Immature natural killer cell (primary cell): ENCODE measurements around the gene WDR54. TPM values are rescaled to one million over a fixed set of nuclear protein-coding genes. Genes with fewer than 3 reads are reported as not detected.

ENCODE experiments used
- DNase-seq, 3 donors: peaks; one replicate each; pipeline ENCODE4 v3.0.0; 2022; ENCODE audit warnings: mixed read lengths in 1 of 3
- H3K27ac Mint-ChIP-seq, 6 donors: one replicate each; pipeline ENCODE4 v1.8.0; 2020; ENCODE audit warnings: mixed read lengths in 6 of 6, mild to moderate bottlenecking in 5 of 6, inconsistent platforms in 4 of 6, moderate library complexity in 3 of 6
- H3K27me3 Mint-ChIP-seq, 3 donors: one replicate each; pipeline ENCODE4 v1.8.0; 2020 to 2021; ENCODE audit warnings: low read depth in 3 of 3, mild to moderate bottlenecking in 3 of 3, mixed read lengths in 3 of 3, moderate library complexity in 3 of 3, inconsistent platforms in 1 of 3
- H3K36me3 Mint-ChIP-seq, 3 donors: one replicate each; pipeline ENCODE4 v1.8.0; 2020; ENCODE audit warnings: mixed read lengths in 3 of 3, inconsistent platforms in 2 of 3, mild to moderate bottlenecking in 2 of 3
- H3K4me1 Mint-ChIP-seq, 2 donors: one replicate each; pipeline ENCODE4 v1.8.0; 2020; ENCODE audit warnings: inconsistent platforms in 2 of 2, mild to moderate bottlenecking in 2 of 2, mixed read lengths in 2 of 2, moderate library complexity in 1 of 2
- H3K4me3 Mint-ChIP-seq, 5 donors: one replicate each; pipeline ENCODE4 v1.8.0; 2020; ENCODE audit warnings: mild to moderate bottlenecking in 5 of 5, mixed read lengths in 5 of 5, inconsistent platforms in 3 of 5, moderate library complexity in 3 of 5
- H3K9me3 Mint-ChIP-seq, 6 donors: one replicate each; pipeline ENCODE4 v1.8.0; 2020; ENCODE audit warnings: mild to moderate bottlenecking in 6 of 6, mixed read lengths in 6 of 6, inconsistent platforms in 4 of 6, moderate library complexity in 3 of 6
- polyA plus RNA-seq, 3 donors: library from polyadenylated mRNA; unstranded; fragments of 300-500 nt; fragmentation: Illumina TruSeq; gene quantifications; one replicate each; pipeline ENCODE4 v1.2.3, GENCODE V29; 2021

Gene WDR54
- polyA plus RNA-seq, result 10 to 100 TPM; 38.0 to 94.8 (median 47.7) TPM

GRCh38 chr2:74421221-74421870 lies at the start of gene WDR54, which contains the start of gene C2orf81:
Gene WDR54 (plus strand): TSS chr2:74421730. CDS start chr2:74422154, 424 bp downstream.
Gene C2orf81 (minus strand): TSS chr2:74421619. CDS start chr2:74421560, 59 bp downstream.
- Mint-ChIP-seq H3K4me1 (peaks cover 22 to 24% of the 10 kb centered on the region in 2 donors), H3K36me3 (peaks cover 0 to 4% (median 0%) of the 10 kb centered on the region in 3 donors), H3K9me3 (no peaks in the 10 kb centered on the region), H3K27me3 (peaks cover 6 to 14% (median 13%) of the 10 kb centered on the region in 3 donors), H3K4me3 (peak within 1 kb of the TSS; percentile 94 to 100 (median 99)), H3K27ac (peak within 1 kb of the TSS; percentile 95 to 99 (median 98))
- DNase-seq, result peak; percentile 97

GRCh38 chr2:74372674-74373073 lies 48.9 kb upstream of the WDR54 start:
- H3K27ac Mint-ChIP-seq, result peak overlapping the region in 1 of 6 donors; percentile 67
- H3K4me1 Mint-ChIP-seq, result peaks cover 24 to 26% of the 10 kb centered on the region in 2 donors
- peaks cover 14 to 50% (median 35%) of the 10 kb centered on the region in 3 donors for H3K36me3 Mint-ChIP-seq
- no peak for DNase-seq
- no peak overlapping the region for H3K4me3 Mint-ChIP-seq
- no peaks in the 10 kb centered on the region for H3K9me3 Mint-ChIP-seq
- H3K27me3 Mint-ChIP-seq, result peaks cover 0 to 2% (median 0%) of the 10 kb centered on the region in 3 donors

GRCh38 chr2:74373221-74373676 lies 48.3 kb upstream of the WDR54 start:
- Mint-ChIP-seq H3K27me3 (peaks cover 0 to 2% (median 0%) of the 10 kb centered on the region in 3 donors), H3K36me3 (peaks cover 13 to 50% (median 36%) of the 10 kb centered on the region in 3 donors), H3K4me1 (peaks cover 28 to 32% of the 10 kb centered on the region in 2 donors), H3K4me3 (no peak overlapping the region), H3K27ac (peak overlapping the region in 1 of 6 donors; percentile 26), H3K9me3 (no peaks in the 10 kb centered on the region)
- DNase-seq, result no peak

GRCh38 chr2:74373985-74374384 lies 47.5 kb upstream of the WDR54 start:
- peaks cover 0 to 2% (median 0%) of the 10 kb centered on the region in 3 donors for H3K27me3 Mint-ChIP-seq
- H3K4me3 Mint-ChIP-seq, result no peak overlapping the region
- no peak overlapping the region for H3K27ac Mint-ChIP-seq
- DNase-seq, result no peak
- H3K36me3 Mint-ChIP-seq, result peaks cover 7 to 44% (median 29%) of the 10 kb centered on the region in 3 donors
- peaks cover 34 to 38% of the 10 kb centered on the region in 2 donors for H3K4me1 Mint-ChIP-seq
- H3K9me3 Mint-ChIP-seq, result no peaks in the 10 kb centered on the region

- Mint-ChIP-seq H3K27me3 (peaks cover 0 to 2% (median 0%) of the 10 kb centered on the region in 3 donors), H3K27ac (no peak overlapping the region), H3K9me3 (no peaks in the 10 kb centered on the region), H3K4me3 (no peak overlapping the region), H3K36me3 (peaks cover 7 to 41% (median 25%) of the 10 kb centered on the region in 3 donors), H3K4me1 (peaks cover 40 to 45% of the 10 kb centered on the region in 2 donors)
- DNase-seq, result no peak
These were observed 46.9 kb upstream of the WDR54 start for GRCh38 chr2:74374509-74375205.

GRCh38 chr2:74375838-74376237 lies 45.7 kb upstream of the WDR54 start:
- peak overlapping the region in 3 of 6 donors; percentile 21 to 88 (median 55) for H3K27ac Mint-ChIP-seq

GRCh38 chr2:74378007-74378406 lies 43.5 kb upstream of the WDR54 start:
- Mint-ChIP-seq H3K27ac (no peak overlapping the region), H3K4me3 (no peak overlapping the region), H3K9me3 (no peaks in the 10 kb centered on the region)

More at GRCh38 chr2:74375838-74376237, 45.7 kb upstream of the WDR54 start:
- H3K27me3 Mint-ChIP-seq, result peaks cover 0 to 4% (median 0%) of the 10 kb centered on the region in 3 donors
- H3K4me1 Mint-ChIP-seq, result peaks cover 52 to 57% of the 10 kb centered on the region in 2 donors
- peaks cover 4 to 29% (median 13%) of the 10 kb centered on the region in 3 donors for H3K36me3 Mint-ChIP-seq
- no peak for DNase-seq
- H3K4me3 Mint-ChIP-seq, result no peak overlapping the region
- H3K9me3 Mint-ChIP-seq, result no peaks in the 10 kb centered on the region

GRCh38 chr2:74379851-74380789 lies 41.4 kb upstream of the WDR54 start, which contains the start of gene DCTN1:
Gene DCTN1 (minus strand): TSS chr2:74380311. CDS start chr2:74380037, 274 bp downstream.
- DNase-seq, result peak in 2 of 3 donors; percentile 12 to 16
- Mint-ChIP-seq H3K4me1 (peaks cover 57 to 70% of the 10 kb centered on the region in 2 donors), H3K27ac (peak within 1 kb of the TSS in 5 of 6 donors; percentile 25 to 86 (median 63)), H3K36me3 (peaks cover 4 to 20% (median 10%) of the 10 kb centered on the region in 3 donors), H3K27me3 (peaks cover 0 to 6% (median 0%) of the 10 kb centered on the region in 3 donors), H3K9me3 (no peaks in the 10 kb centered on the region), H3K4me3 (peak within 1 kb of the TSS; percentile 41 to 72 (median 66))

More at GRCh38 chr2:74378007-74378406, 43.5 kb upstream of the WDR54 start:
- H3K4me1 Mint-ChIP-seq, result peaks cover 60 to 71% of the 10 kb centered on the region in 2 donors
- H3K36me3 Mint-ChIP-seq, result peaks cover 4 to 20% (median 10%) of the 10 kb centered on the region in 3 donors
- DNase-seq, result no peak
- H3K27me3 Mint-ChIP-seq, result peaks cover 0 to 6% (median 0%) of the 10 kb centered on the region in 3 donors

- DNase-seq, result no peak
- peak overlapping the region in 1 of 6 donors; percentile 33 for H3K27ac Mint-ChIP-seq
- H3K4me3 Mint-ChIP-seq, result no peak overlapping the region
- H3K4me1 Mint-ChIP-seq, result peaks cover 47 to 54% of the 10 kb centered on the region in 2 donors
- H3K9me3 Mint-ChIP-seq, result no peaks in the 10 kb centered on the region
- peaks cover 4 to 12% (median 7%) of the 10 kb centered on the region in 3 donors for H3K36me3 Mint-ChIP-seq
- peaks cover 0 to 6% (median 0%) of the 10 kb centered on the region in 3 donors for H3K27me3 Mint-ChIP-seq
These were observed 39.8 kb upstream of the WDR54 start for GRCh38 chr2:74381751-74382150.

GRCh38 chr2:74383254-74383653 lies 38.3 kb upstream of the WDR54 start:
- Mint-ChIP-seq H3K9me3 (no peaks in the 10 kb centered on the region), H3K4me1 (peaks cover 33 to 39% of the 10 kb centered on the region in 2 donors), H3K36me3 (no peaks in the 10 kb centered on the region), H3K27ac (peak overlapping the region in 3 of 6 donors; percentile 6 to 45 (median 12)), H3K4me3 (no peak overlapping the region), H3K27me3 (peaks cover 0 to 6% (median 0%) of the 10 kb centered on the region in 3 donors)
- no peak for DNase-seq

- Mint-ChIP-seq H3K4me1 (peaks cover 27 to 32% of the 10 kb centered on the region in 2 donors), H3K27me3 (peaks cover 0 to 6% (median 0%) of the 10 kb centered on the region in 3 donors), H3K36me3 (no peaks in the 10 kb centered on the region), H3K4me3 (no peak overlapping the region), H3K9me3 (no peaks in the 10 kb centered on the region), H3K27ac (peak overlapping the region in 1 of 6 donors; percentile 28)
- no peak for DNase-seq
These were observed 37.5 kb upstream of the WDR54 start for GRCh38 chr2:74384051-74384450.

- H3K27me3 Mint-ChIP-seq, result peaks cover 0 to 3% (median 0%) of the 10 kb centered on the region in 3 donors
- no peaks in the 10 kb centered on the region for H3K36me3 Mint-ChIP-seq
- DNase-seq, result no peak
- peaks cover 14 to 18% of the 10 kb centered on the region in 2 donors for H3K4me1 Mint-ChIP-seq
- H3K27ac Mint-ChIP-seq, result no peak overlapping the region
- no peaks in the 10 kb centered on the region for H3K9me3 Mint-ChIP-seq
- no peak overlapping the region for H3K4me3 Mint-ChIP-seq
These were observed 36.1 kb upstream of the WDR54 start for GRCh38 chr2:74385396-74385795.

- no peaks in the 10 kb centered on the region for H3K9me3 Mint-ChIP-seq
- peaks cover 0 to 5% (median 3%) of the 10 kb centered on the region in 3 donors for H3K27me3 Mint-ChIP-seq
- peaks cover 0 to 6% of the 10 kb centered on the region in 2 donors for H3K4me1 Mint-ChIP-seq
- DNase-seq, result no peak
- no peaks in the 10 kb centered on the region for H3K36me3 Mint-ChIP-seq
- H3K4me3 Mint-ChIP-seq, result no peak overlapping the region
- H3K27ac Mint-ChIP-seq, result no peak overlapping the region
These were observed 34.2 kb upstream of the WDR54 start for GRCh38 chr2:74387346-74387745.
